Astrocyte (in vitro differentiated cells and primary cell): Measurements from ENCODE around the gene C2orf92. TPM values are rescaled to one million over a fixed set of nuclear protein-coding genes. Genes with fewer than 3 reads are reported as not detected.

Source experiments
- DNase-seq: peaks from one replicate; pipeline ENCODE4 v3.0.0-alpha.2; 2010; ENCODE audit warnings: low read depth
- FAIRE-seq: peaks from 2 replicates; lab custom pipeline; 2011; peaks lifted over from hg19 to GRCh38; lab: Jason Lieb, UNC
- H2AFZ ChIP-seq: 2 replicates; pipeline ENCODE4 v1.6.0; 2012; ENCODE audit warnings: low read depth, low read length, inconsistent platforms
- H3K27ac ChIP-seq: 2 replicates; pipeline ENCODE4 v1.5.1; 2011; ENCODE audit warnings: low read depth, low read length, inconsistent platforms
- H3K27me3 ChIP-seq: 2 replicates; pipeline ENCODE4 v1.6.0; 2011; ENCODE audit warnings: low read length, inconsistent platforms; ENCODE audit not compliant: insufficient read depth
- H3K36me3 ChIP-seq: 2 replicates; pipeline ENCODE4 v1.5.1; 2011; ENCODE audit warnings: low read length, inconsistent platforms; ENCODE audit not compliant: insufficient read depth
- H3K4me1 ChIP-seq: 2 replicates; pipeline ENCODE4 v1.5.1; 2011; ENCODE audit warnings: low read length, inconsistent platforms; ENCODE audit not compliant: insufficient read depth
- H3K4me2 ChIP-seq: 2 replicates; pipeline ENCODE4 v1.6.0; 2012; ENCODE audit warnings: low read length, inconsistent platforms
- H3K4me3 ChIP-seq: 2 replicates; pipeline ENCODE4 v1.5.1; 2011; ENCODE audit warnings: low read depth, mild to moderate bottlenecking, low read length, inconsistent platforms; ENCODE audit not compliant: insufficient read depth
- H3K79me2 ChIP-seq: 2 replicates; pipeline ENCODE4 v1.6.0; 2012; ENCODE audit warnings: mild to moderate bottlenecking, low read length, inconsistent platforms; ENCODE audit not compliant: insufficient read depth
- H3K9ac ChIP-seq: 2 replicates; pipeline ENCODE4 v1.6.0; 2012; ENCODE audit warnings: mild to moderate bottlenecking, low read length, inconsistent platforms
- H3K9me3 ChIP-seq: 2 replicates; pipeline ENCODE4 v1.5.1; 2012; ENCODE audit warnings: low read depth, mild to moderate bottlenecking, low read length, inconsistent platforms; ENCODE audit not compliant: insufficient read depth
- H4K20me1 ChIP-seq: 2 replicates; pipeline ENCODE4 v1.6.0; 2012; ENCODE audit warnings: low read length, inconsistent platforms; ENCODE audit not compliant: insufficient read depth
- H3K27ac Mint-ChIP-seq: one replicate; pipeline ENCODE4 v1.8.0; 2021; ENCODE audit warnings: mild to moderate bottlenecking, mixed read lengths; ENCODE audit not compliant: unreplicated experiment
- H3K27me3 Mint-ChIP-seq: one replicate; pipeline ENCODE4 v1.8.0; 2021; ENCODE audit warnings: low read depth, mixed read lengths; ENCODE audit not compliant: unreplicated experiment
- H3K36me3 Mint-ChIP-seq: one replicate; pipeline ENCODE4 v1.8.0; 2021; ENCODE audit warnings: low read depth, mixed read lengths; ENCODE audit not compliant: unreplicated experiment
- H3K4me1 Mint-ChIP-seq: one replicate; pipeline ENCODE4 v1.8.0; 2021; ENCODE audit warnings: low read depth, mixed read lengths; ENCODE audit not compliant: unreplicated experiment
- H3K4me3 Mint-ChIP-seq: one replicate; pipeline ENCODE4 v1.8.0; 2021; ENCODE audit warnings: mild to moderate bottlenecking, moderate library complexity, mixed read lengths; ENCODE audit not compliant: unreplicated experiment
- H3K9me3 Mint-ChIP-seq: one replicate; pipeline ENCODE4 v1.8.0; 2021; ENCODE audit warnings: mild to moderate bottlenecking, mixed read lengths; ENCODE audit not compliant: unreplicated experiment
- CTCF ChIP-seq: IDR thresholded peaks from 2 replicates; pipeline ENCODE4 v1.5.1; 2011; ENCODE audit warnings: low read depth, mild to moderate bottlenecking, inconsistent platforms, low read length, moderate library complexity; ENCODE audit not compliant: insufficient read depth
- EZH2 ChIP-seq: IDR thresholded peaks from 2 replicates; pipeline ENCODE4 v1.6.1; 2012; ENCODE audit warnings: mild to moderate bottlenecking, low read length, inconsistent platforms; ENCODE audit not compliant: insufficient read depth
- total RNA-seq: library from RNA; stranded (reverse); gene quantifications from 2 replicates; pipeline ENCODE4 v1.2.1, GENCODE V29; 2021

C2orf92 gene
- total RNA-seq, 1 donor from 2014 or later: 15.3 TPM

GRCh38 chr2:97659256-97660043, 10.1 kb upstream of the C2orf92 start:
- no peak overlapping the region for H3K27ac Mint-ChIP-seq
- Histone ChIP-seq H4K20me1 (peaks cover 24% of the 10 kb centered on the region), H3K4me3 (no peak overlapping the region), H3K9me3 (peaks cover 2% of the 10 kb centered on the region), H3K9ac (no peak overlapping the region), H3K4me1 (peaks cover 26% of the 10 kb centered on the region), H3K79me2 (peaks cover 35% of the 10 kb centered on the region), H3K27me3 (no peaks in the 10 kb centered on the region), H3K4me2 (no peak overlapping the region), H2AFZ (no peak overlapping the region), H3K27ac (no peak overlapping the region), H3K36me3 (peaks cover 14% of the 10 kb centered on the region)
- peaks cover 6% of the 10 kb centered on the region for H3K9me3 Mint-ChIP-seq
- H3K36me3 Mint-ChIP-seq: peaks cover 21% of the 10 kb centered on the region
- no peak for DNase-seq
- H3K4me3 Mint-ChIP-seq: no peak overlapping the region
- no peaks in the 10 kb centered on the region for H3K27me3 Mint-ChIP-seq
- FAIRE-seq: no peak
- H3K4me1 Mint-ChIP-seq: peaks cover 29% of the 10 kb centered on the region
- no peak for TF ChIP-seq CTCF
- no peak for TF ChIP-seq EZH2

- FAIRE-seq: no peak
- peaks cover 15% of the 10 kb centered on the region for H3K36me3 Mint-ChIP-seq
- H3K4me2 ChIP-seq: peak overlapping the region; percentile 94
- peaks cover 26% of the 10 kb centered on the region for H3K4me1 ChIP-seq
- H3K4me1 Mint-ChIP-seq: peaks cover 29% of the 10 kb centered on the region
- H3K9ac ChIP-seq: no peak overlapping the region
- peaks cover 35% of the 10 kb centered on the region for H3K79me2 ChIP-seq
- peak overlapping the region; percentile 34 for H3K4me3 Mint-ChIP-seq
- H3K27ac Mint-ChIP-seq: peak overlapping the region; percentile 7
- H3K27ac ChIP-seq: peak overlapping the region; percentile 31
- peaks cover 24% of the 10 kb centered on the region for H4K20me1 ChIP-seq
- TF ChIP-seq EZH2: no peak
- TF ChIP-seq CTCF: no peak
- no peak overlapping the region for H3K4me3 ChIP-seq
- no peak for DNase-seq
- H3K27me3 ChIP-seq: no peaks in the 10 kb centered on the region
- no peaks in the 10 kb centered on the region for H3K9me3 ChIP-seq
- H2AFZ ChIP-seq: no peak overlapping the region
- H3K36me3 ChIP-seq: peaks cover 12% of the 10 kb centered on the region
- H3K27me3 Mint-ChIP-seq: no peaks in the 10 kb centered on the region
- H3K9me3 Mint-ChIP-seq: peaks cover under 1% of the 10 kb centered on the region
Observed at GRCh38 chr2:97660044-97660774, 9.3 kb upstream of the C2orf92 start.
